IMR-90 (cell line): ENCODE results near the gene ETFB. TPM values are rescaled to one million over a fixed set of nuclear protein-coding genes. Genes with fewer than 3 reads are reported as not detected.

ENCODE experiments used
- ATAC-seq: fragments of 200-7000 bp; cut with Tn5 transposase; 2 replicates; pipeline ENCODE4 v1.9.1; 2020; ENCODE audit warnings: low read depth, mild to moderate bottlenecking, moderate library complexity
- BruUV-seq: library from RNA; stranded (reverse); fragments of 400-500 nt; replicated peaks from 2 replicates; lab custom pipeline; 2021; lab: Mats Ljungman, UMichigan
- CTCF ChIA-PET: fragments of 300-600 bp; formaldehyde crosslinking; extraction: SDS; loops from one replicate; lab custom pipeline; 2021; ENCODE audit warnings: antibody characterized with exemption; lab: Yijun Ruan, JAX
- POLR2A ChIA-PET: fragments of 300-600 bp; sonication (Branson Sonifier 250); formaldehyde crosslinking; loops from one replicate; lab custom pipeline; 2022; ENCODE audit warnings: antibody characterized with exemption; ENCODE audit not compliant: unreplicated experiment; lab: Charles Lee
- DNase-seq: peaks from one replicate; pipeline ENCODE4 v3.0.0; 2013
- H2AFZ ChIP-seq: replicated peaks from 2 replicates; pipeline ENCODE3; 2013; ENCODE audit warnings: low read length, mild to moderate bottlenecking; ENCODE audit not compliant: poor library complexity
- H2AK5ac ChIP-seq: 2 replicates; pipeline ENCODE4 v1.6.1; 2013; ENCODE audit warnings: low read depth, low read length, inconsistent platforms
- H2AK9ac ChIP-seq: replicated peaks from 2 replicates; pipeline ENCODE3; 2013; ENCODE audit warnings: mild to moderate bottlenecking, low read depth, low read length, moderate library complexity; ENCODE audit not compliant: poor library complexity
- H2BK120ac ChIP-seq: 2 replicates; pipeline ENCODE4 v1.6.1; 2013; ENCODE audit warnings: low read depth, low read length, inconsistent platforms
- H2BK15ac ChIP-seq: 3 replicates; pipeline ENCODE4 v1.6.1; 2013; ENCODE audit warnings: low read depth, low read length, inconsistent platforms
- H2BK20ac ChIP-seq: 2 replicates; pipeline ENCODE4 v1.6.1; 2013; ENCODE audit warnings: low read depth, mild to moderate bottlenecking, inconsistent platforms, low read length, moderate library complexity
- H2BK5ac ChIP-seq: 2 replicates; pipeline ENCODE4 v1.6.1; 2013; ENCODE audit warnings: mild to moderate bottlenecking, low read depth, low read length, inconsistent platforms; ENCODE audit not compliant: poor library complexity, severe bottlenecking
- H3K14ac ChIP-seq: replicated peaks from 2 replicates; pipeline ENCODE4 v1.6.1; 2013; ENCODE audit warnings: low read depth, low read length, inconsistent platforms
- H3K18ac ChIP-seq: 2 replicates; pipeline ENCODE4 v1.6.1; 2013; ENCODE audit warnings: low read depth, low read length, control low read depth
- H3K23ac ChIP-seq: 2 replicates; pipeline ENCODE4 v1.6.1; 2013; ENCODE audit warnings: low read depth, low read length, inconsistent platforms
- H3K27ac ChIP-seq: 2 replicates; pipeline ENCODE4 v1.5.1; 2013; ENCODE audit warnings: mild to moderate bottlenecking, control low read depth, low read length; ENCODE audit not compliant: insufficient read depth
- H3K27me3 ChIP-seq: 2 replicates; pipeline ENCODE4 v1.6.1; 2013; ENCODE audit warnings: low read length; ENCODE audit not compliant: control insufficient read depth, insufficient read depth
- H3K36me3 ChIP-seq: 2 replicates; pipeline ENCODE4 v1.6.1; 2013; ENCODE audit warnings: low read length, mixed read lengths; ENCODE audit not compliant: control insufficient read depth, insufficient read depth
- H3K4ac ChIP-seq: 2 replicates; pipeline ENCODE4 v1.6.1; 2013; ENCODE audit warnings: low read depth, low read length, inconsistent platforms
- H3K4me1 ChIP-seq: 2 replicates; pipeline ENCODE4 v1.6.1; 2013; ENCODE audit warnings: low read length, mixed read lengths; ENCODE audit not compliant: control insufficient read depth, insufficient read depth
- H3K4me2 ChIP-seq: 2 replicates; pipeline ENCODE4 v1.6.1; 2013; ENCODE audit warnings: low read depth, mild to moderate bottlenecking, control low read depth, low read length, moderate library complexity
- H3K4me3 ChIP-seq: 2 replicates; pipeline ENCODE4 v1.5.1; 2013; ENCODE audit warnings: low read depth, mild to moderate bottlenecking, control low read depth, low read length, moderate library complexity; ENCODE audit not compliant: insufficient read depth
- H3K56ac ChIP-seq: 2 replicates; pipeline ENCODE4 v1.6.1; 2013; ENCODE audit warnings: low read length, inconsistent platforms; ENCODE audit not compliant: insufficient read depth; ENCODE audit errors: extremely low read depth
- H3K79me1 ChIP-seq, 2 experiments: 2 replicates each; pipeline ENCODE4 v1.6.1; 2013; ENCODE audit warnings: low read length in 2 of 2, inconsistent platforms in 1 of 2, low read depth in 1 of 2
- H3K9ac ChIP-seq: 2 replicates; pipeline ENCODE4 v1.6.1; 2013; ENCODE audit warnings: low read depth, low read length, control low read depth
- H3K9me1 ChIP-seq: 2 replicates; pipeline ENCODE4 v1.6.1; 2013; ENCODE audit warnings: low read length, inconsistent platforms; ENCODE audit not compliant: insufficient read depth
- H3K9me3 ChIP-seq: 2 replicates; pipeline ENCODE4 v1.6.1; 2013; ENCODE audit warnings: low read length; ENCODE audit not compliant: control insufficient read depth, insufficient read depth
- H4K20me1 ChIP-seq: 2 replicates; pipeline ENCODE4 v1.6.1; 2013; ENCODE audit warnings: low read length, inconsistent platforms; ENCODE audit not compliant: insufficient read depth
- H4K5ac ChIP-seq: 2 replicates; pipeline ENCODE4 v1.6.1; 2013; ENCODE audit warnings: mild to moderate bottlenecking, low read depth, low read length, control low read depth
- H4K8ac ChIP-seq, 2 experiments: 2 replicates each; pipeline ENCODE4 v1.6.1; 2013; ENCODE audit warnings: low read depth in 2 of 2, low read length in 2 of 2, control low read depth in 1 of 2, inconsistent platforms in 1 of 2
- H4K91ac ChIP-seq: 2 replicates; pipeline ENCODE4 v1.6.1; 2013; ENCODE audit warnings: low read depth, low read length, inconsistent platforms; ENCODE audit not compliant: insufficient read depth
- MAFK ChIP-seq: IDR thresholded peaks from 2 replicates; pipeline ENCODE4 v1.6.1; 2012; ENCODE audit warnings: low read depth, low read length, improper control_type of control experiment
- POLR2A ChIP-seq: IDR thresholded peaks from 2 replicates; pipeline ENCODE4 v1.6.1; 2012; ENCODE audit warnings: mild to moderate bottlenecking, low read depth, low read length
- WGBS, 2 experiments: methylation state at CpG; one replicate each; pipeline versions ENCODE4 v1.1.5 to v1.1.7; 2013; ENCODE audit warnings: missing lambda C conversion rate in 2 of 2; ENCODE audit not compliant: insufficient read length in 1 of 2; ENCODE audit errors: extremely low coverage in 2 of 2; 5-methylcytosine and 5-hydroxymethylcytosine counted together
- dilution Hi-C: fragments of 300-500 bp; cut with HindIII; formaldehyde crosslinking; loops from one replicate; pipeline ENCODE4 v1.14.3; 2018; ENCODE audit warnings: low sequenced_read_pairs; ENCODE audit not compliant: unreplicated experiment
- in situ Hi-C: fragments of 300-500 bp; cut with MboI; formaldehyde crosslinking; loops from 3 replicates; pipeline ENCODE4 v1.14.3; 2019; ENCODE audit warnings: low sequenced_read_pairs, inconsistent platforms, mixed read lengths
- intact Hi-C: fragments of 100-400 bp; cut with micrococcal nuclease; formaldehyde crosslinking; loops from 2 replicates; pipeline ENCODE4 v1.10.0; 2022
- polyA plus RNA-seq, 3 experiments: library from polyadenylated mRNA; depleted of rRNA; stranded (reverse); fragments of >200 nt; gene quantifications; 2 replicates each; pipeline ENCODE4 v1.2.3, GENCODE V29; 2012; ENCODE audit warnings: low replicate concordance in 1 of 3
- total RNA-seq: library from RNA; depleted of rRNA; stranded (reverse); fragments of >200 nt; gene quantifications from 2 replicates; pipeline ENCODE4 v1.2.3, GENCODE V29; 2012

Gene ETFB
- total and polyA plus RNA-seq, 2 of the 4 experiments (the other 2 are of a cell fraction) = 141 to 166 TPM

DNA sequence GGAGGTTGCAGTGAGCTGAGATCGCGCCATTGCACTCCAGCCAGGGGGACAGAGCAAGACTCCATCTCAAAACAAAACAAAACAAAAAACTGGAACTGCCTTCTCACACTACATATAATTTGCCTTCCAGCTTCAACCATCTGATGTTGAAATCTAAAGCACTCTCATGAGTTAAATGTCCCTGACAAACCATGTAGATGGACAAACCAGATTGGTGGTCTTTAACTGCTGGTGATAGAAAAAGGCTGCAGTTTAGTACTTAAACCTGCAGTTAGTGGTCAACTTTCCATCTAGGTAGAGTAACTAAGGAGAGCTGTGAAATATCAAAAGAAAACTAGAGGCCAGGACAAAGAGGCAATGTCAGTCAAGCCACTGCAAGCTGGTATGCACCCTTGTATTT lies 30.0 kb upstream of the ETFB start:
- H2AK5ac ChIP-seq = no peak overlapping the region
- CTCF ChIA-PET = no interaction called here

More for the DNA sequence above, 30.0 kb upstream of the ETFB start:
- dilution Hi-C loops = no loop called here
- intact Hi-C loops = no loop called here
- Histone ChIP-seq H3K4me1 (no peaks in the 10 kb centered on the region), H3K79me1 (0 out of 4 replicates have a peak, but pooled peaks cover 0 to 6% of the 10 kb centered on the region in 2 experiments), H3K18ac (no peak overlapping the region), H3K9me1 (no peaks in the 10 kb centered on the region; the same call in 1 of the 2 replicates), H4K8ac (no peak overlapping the region), H3K4me3 (no peak overlapping the region), H2AK9ac (no peak overlapping the region), H2BK15ac (no peak overlapping the region), H3K36me3 (no peaks in the 10 kb centered on the region), H3K9me3 (no peaks in the 10 kb centered on the region), H4K91ac (no peak overlapping the region), H2BK5ac (no peak overlapping the region), H2AFZ (no peak overlapping the region), H3K27ac (no peak overlapping the region), H3K23ac (no peak overlapping the region), H3K9ac (no peak overlapping the region), H2BK20ac (no peak overlapping the region), H4K20me1 (no peaks in the 10 kb centered on the region), H3K4ac (no peak overlapping the region), H3K27me3 (no peaks in the 10 kb centered on the region), H4K5ac (no peak overlapping the region), H3K14ac (no peak overlapping the region), H3K56ac (no peak overlapping the region), H3K4me2 (no peak overlapping the region), H2BK120ac (no peak overlapping the region)
- in situ Hi-C loops = no loop called here
- no peak for ATAC-seq
- no TSS peak for BruUV-seq
- no peak for DNase-seq
- POLR2A ChIA-PET = no interaction called here
- TF ChIP-seq MAFK (no peak), POLR2A (no peak)
- WGBS, 2 experiments = no CpG with 5 or more reads among the region's 2 CpGs
